ENCODE measurements around the gene EIF4A2.
A peak's percentile ranks its signal among the peaks of the same experiment; 100 is the strongest.
"Not testable (repeated sequence)": the region's sequence is repeated elsewhere in the genome, so short reads cannot be mapped to it uniquely, and the experiment has no call there.

EIF4A2 gene

DNA sequence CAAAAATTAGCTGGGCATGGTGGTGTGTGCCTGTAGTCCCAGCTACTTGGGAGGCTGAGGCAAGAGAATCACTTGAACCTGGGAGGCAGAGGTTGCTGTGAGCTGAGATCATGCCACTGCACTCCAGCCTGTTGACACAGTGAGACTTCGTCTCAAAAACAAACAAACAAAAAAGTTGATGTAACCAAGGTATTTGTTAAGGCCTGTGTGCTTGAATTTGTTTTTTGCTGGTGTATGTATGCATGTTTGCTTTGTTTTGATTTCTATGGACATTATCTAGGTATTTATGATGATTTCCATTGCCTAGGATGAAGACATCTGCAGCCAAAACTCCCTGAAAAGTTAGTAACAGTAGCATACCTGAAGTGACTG, 39.0 kb downstream of the EIF4A2 start:
- DNase-seq, result not testable (repeated sequence)

DNA sequence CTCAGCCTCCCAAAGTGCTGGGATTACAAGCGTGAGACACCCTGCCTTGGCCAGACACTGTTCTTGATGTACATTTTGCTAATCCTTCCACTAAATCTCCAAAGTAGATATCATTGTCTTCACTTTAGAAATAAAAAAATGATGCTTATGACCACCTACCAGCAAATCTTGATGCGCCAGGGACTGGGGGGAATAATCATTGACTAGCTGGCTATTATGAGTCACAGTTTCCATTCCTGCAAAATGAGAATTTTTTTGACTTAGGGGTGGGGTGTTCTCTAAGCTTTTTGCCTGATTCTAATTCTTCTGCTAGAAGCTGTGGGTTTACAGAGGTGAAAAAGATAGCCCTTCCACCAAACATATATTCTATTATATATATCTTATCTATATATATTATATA, 40.0 kb downstream of the EIF4A2 start:
- DNase-seq, result no peak

DNA sequence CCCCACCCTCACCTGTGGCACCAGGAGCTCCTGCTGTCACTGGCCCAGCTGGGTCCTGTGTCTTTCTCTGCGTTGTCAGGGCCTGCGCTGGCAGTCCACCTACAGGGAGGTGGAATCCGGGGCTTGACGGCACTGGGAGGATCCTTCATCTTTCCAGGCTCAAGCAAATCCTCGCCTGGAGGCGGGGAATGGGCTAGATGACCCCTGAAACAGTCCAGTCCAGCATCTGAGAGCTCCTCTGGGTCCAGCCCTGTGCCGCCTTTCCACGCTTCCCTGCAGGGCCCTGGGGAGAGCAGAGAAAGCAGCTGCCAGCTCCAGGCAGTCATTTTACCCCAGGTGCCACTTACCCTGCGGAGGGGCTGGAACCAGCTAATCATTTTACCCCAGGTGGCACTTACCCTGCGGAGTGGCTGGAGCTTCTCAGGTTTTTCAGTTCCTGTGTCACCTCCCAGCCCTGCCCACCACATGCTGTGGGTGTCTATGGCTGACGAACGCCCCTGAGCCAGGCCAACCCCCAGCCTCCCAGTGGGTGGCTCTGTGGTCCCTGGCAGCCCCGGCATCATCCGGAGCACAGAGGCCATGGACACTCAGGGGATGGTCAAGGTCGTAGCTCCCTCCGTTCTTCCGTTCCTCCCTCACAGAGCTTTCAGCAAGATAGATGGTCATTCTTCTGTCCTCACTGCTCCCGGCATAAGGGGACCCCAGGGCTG, 41.2 kb downstream of the EIF4A2 start:
- DNase-seq, result no peak

- peak; percentile 45 to 53 for DNase-seq
Observed at GRCh38 chr3:186825294-186825821, 42.0 kb downstream of the EIF4A2 start.

- no peak for DNase-seq
Observed at GRCh38 chr3:186825872-186826409, 42.6 kb downstream of the EIF4A2 start.

DNA sequence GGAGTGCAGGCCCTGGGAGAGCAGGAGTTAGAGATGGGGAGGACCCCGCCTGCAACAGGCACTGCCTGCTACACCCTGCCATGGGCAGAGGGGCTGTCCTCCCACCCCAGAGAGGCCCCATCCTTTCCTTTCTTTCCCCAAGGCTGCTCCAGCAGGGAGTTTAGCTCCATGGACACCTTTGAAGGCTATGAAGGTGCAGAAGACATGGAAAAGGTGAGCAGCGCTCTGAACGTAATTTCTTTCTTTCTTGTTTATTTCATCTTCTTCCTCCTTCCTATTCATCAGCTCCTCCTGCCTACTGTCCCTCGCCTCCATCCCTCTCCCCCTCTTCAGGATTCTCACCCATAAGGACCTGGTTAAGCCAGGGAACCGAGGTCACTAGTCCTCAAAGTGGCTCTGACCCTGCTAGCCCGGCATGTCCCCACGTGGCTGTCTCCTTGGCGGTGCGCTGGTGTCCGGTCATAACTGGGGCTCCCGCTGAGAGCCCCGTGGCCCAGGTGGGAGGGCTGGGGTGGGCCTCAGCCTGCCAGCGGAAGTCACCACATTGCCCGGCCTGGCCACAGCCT, 43.1 kb downstream of the EIF4A2 start:
- no peak for DNase-seq

- peak; percentile 76 to 84 for DNase-seq
Observed at GRCh38 chr3:186826976-186827857, 43.8 kb downstream of the EIF4A2 start.

- no peak for DNase-seq
Observed at GRCh38 chr3:186828340-186828739, 45.0 kb downstream of the EIF4A2 start.

DNA sequence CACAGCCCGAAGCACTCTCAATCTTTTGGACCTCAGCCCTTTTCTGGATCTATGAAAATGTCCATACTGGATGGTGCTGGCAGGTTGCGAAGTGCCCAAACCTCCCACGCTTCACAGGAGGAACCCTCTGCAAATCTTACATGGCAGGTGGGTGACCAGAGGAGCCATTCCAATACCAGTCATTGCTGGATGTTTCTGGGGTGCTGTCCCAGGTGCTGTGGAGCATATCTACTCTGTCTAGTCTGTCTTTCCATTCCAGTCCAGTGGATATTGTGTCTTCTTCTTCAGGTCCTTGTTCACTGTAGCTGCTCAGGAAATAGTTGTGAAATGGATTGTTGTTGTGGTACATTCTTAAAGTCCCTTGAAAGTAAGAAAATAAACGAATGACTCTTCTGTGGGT, 48.4 kb downstream of the EIF4A2 start:
- DNase-seq, result no peak

DNA sequence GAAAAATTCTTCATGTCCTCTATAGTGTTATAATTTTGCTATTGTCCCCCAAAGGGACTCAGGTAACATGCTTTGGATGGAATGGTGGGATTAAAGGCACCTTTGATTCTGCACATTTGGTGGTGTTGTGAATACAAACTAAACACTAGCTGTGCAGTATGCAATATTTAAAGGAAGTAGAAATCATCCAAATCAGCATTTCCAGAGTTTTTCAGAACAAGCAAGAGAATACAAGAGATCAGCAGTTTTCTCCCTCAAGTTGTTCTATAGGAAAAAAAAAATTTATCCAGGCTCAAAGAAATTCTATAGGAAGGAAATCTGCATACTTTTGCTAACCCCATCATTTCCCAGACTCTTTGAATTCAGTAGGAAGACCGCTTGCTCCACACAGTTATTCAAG, 48.9 kb downstream of the EIF4A2 start:
- DNase-seq, result no peak

All from stimulated activated CD4-positive, alpha-beta T cell treated with anti-CD3 and anti-CD28 coated beads, Interleukin-2, amount 100 ng/mL, for 48 hours (primary cell).